Lung (tissue), 12 donors: ENCODE data around the gene ACTL10. TPM values are rescaled to one million over a fixed set of nuclear protein-coding genes. Genes with fewer than 3 reads are reported as not detected.

Source experiments
- ATAC-seq: fragments of 200-7000 bp; cut with Tn5 transposase; one replicate; pipeline ENCODE4 v1.9.1; 2020; ENCODE audit warnings: moderate number of reproducible peaks; ENCODE audit not compliant: insufficient read depth, low FRiP score
- DNase-seq, 3 donors: peaks; one replicate each; pipeline ENCODE4 v3.0.0-alpha.2; 2013 to 2017
- H3K27ac ChIP-seq, 2 donors: one replicate each; pipeline ENCODE4 v1.5.1; 2013; ENCODE audit warnings: mild to moderate bottlenecking in 2 of 2, moderate library complexity in 2 of 2, control low read depth in 1 of 2, inconsistent platforms in 1 of 2, low read depth in 1 of 2, low read length in 1 of 2
- H3K27me3 ChIP-seq, 3 donors: one replicate each; pipeline ENCODE4 v1.5.1; 2013; ENCODE audit warnings: low read length in 2 of 3; ENCODE audit not compliant: control insufficient read depth in 3 of 3, insufficient read depth in 3 of 3
- H3K36me3 ChIP-seq, 4 donors: one replicate each; pipeline ENCODE4 v1.5.1; 2013; ENCODE audit warnings: low read length in 4 of 4, mild to moderate bottlenecking in 1 of 4, moderate library complexity in 1 of 4; ENCODE audit not compliant: control insufficient read depth in 4 of 4, insufficient read depth in 4 of 4
- H3K4me1 ChIP-seq, 5 donors: one replicate each; pipeline ENCODE4 v1.5.1; 2013; ENCODE audit warnings: low read length in 5 of 5, mild to moderate bottlenecking in 2 of 5, moderate library complexity in 1 of 5; ENCODE audit not compliant: control insufficient read depth in 5 of 5, insufficient read depth in 5 of 5
- H3K4me3 ChIP-seq: one replicate; pipeline ENCODE4 v1.5.1; 2013; ENCODE audit warnings: mild to moderate bottlenecking, control low read depth, moderate library complexity
- H3K9ac ChIP-seq, 2 donors: one replicate each; pipeline ENCODE4 v1.5.1; 2013; ENCODE audit warnings: low read length in 2 of 2, control low read depth in 1 of 2; ENCODE audit not compliant: insufficient read depth in 1 of 2
- H3K9me3 ChIP-seq, 4 donors: one replicate each; pipeline ENCODE4 v1.5.1; 2013; ENCODE audit warnings: low read length in 3 of 4, mild to moderate bottlenecking in 1 of 4, moderate library complexity in 1 of 4; ENCODE audit not compliant: control insufficient read depth in 4 of 4, insufficient read depth in 3 of 4
- WGBS, 2 donors: extraction: QIAGEN DNeasy Blood & Tissue Kit; methylation state at CpG; one replicate each; pipeline ENCODE4 v1.1.7; 2013; 5-methylcytosine and 5-hydroxymethylcytosine counted together
- polyA plus RNA-seq, 2 donors: library from polyadenylated mRNA; stranded (reverse); fragments of 200-250 nt; gene quantifications; one replicate each; pipeline ENCODE4 v1.2.1, GENCODE V29; 2013
- total RNA-seq, 2 donors: library from RNA; depleted of rRNA in 1 of 2; stranded (reverse); fragments of >200 nt in 1 of 2; gene quantifications; one replicate each; pipeline ENCODE4 v1.2.1, GENCODE V29; 2014 to 2021
- TF ChIP-seq, protein P1 (sequence below): IDR thresholded peaks from 2 replicates; pipeline ENCODE4 v1.5.1; 2012; ENCODE audit warnings: mild to moderate bottlenecking; ENCODE audit errors: control extremely low read depth, extremely low read depth
- donor health status: control.
- donor health status: control.
- donor health status: Bipolar disorder and iron deficiency.
- donor health status: healthy.
- donor health status: DM: yes; HTN: yes; CAD: no.

Gene ACTL10
- total and polyA plus RNA-seq, 4 donors = 0.26 to 3.4 (median 2.2) TPM

DNA sequence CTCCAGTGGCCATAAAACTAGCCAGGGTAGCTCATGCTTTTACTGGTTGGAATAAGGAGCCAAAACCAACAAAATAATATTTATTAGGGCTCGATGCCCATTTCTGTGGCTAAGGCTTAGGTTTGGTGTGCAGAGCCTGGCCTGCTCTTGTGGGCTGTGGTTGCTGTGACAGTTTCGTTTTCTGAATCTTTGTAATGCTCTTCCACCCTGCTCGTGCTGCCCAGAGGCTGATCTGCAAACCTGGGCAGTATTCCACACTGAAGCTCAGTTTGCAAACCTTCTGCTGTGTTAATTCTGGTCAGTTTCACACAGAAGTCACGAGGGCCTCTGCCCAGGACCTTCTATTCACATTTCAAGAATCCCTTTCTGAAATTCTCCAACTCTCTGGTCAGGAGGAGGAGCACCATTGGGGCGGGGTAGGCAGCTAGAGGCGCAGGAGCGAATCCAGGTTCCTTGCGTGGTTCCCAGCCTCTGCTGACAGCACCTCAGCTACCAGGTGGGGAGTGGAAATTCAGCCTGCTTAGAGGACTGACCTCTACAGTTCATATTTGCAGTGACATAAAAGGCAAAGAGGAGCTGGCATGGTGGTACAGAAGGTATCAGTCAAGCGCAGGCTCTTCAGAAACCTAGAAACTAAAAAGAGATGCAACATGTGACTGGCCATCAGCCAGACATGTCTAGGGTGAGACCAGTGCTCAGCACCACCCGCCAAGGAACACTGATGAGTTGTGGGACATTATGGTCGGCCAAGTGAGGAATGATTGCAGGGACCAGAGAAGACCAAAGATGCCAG is 18.9 kb upstream of the ACTL10 start:
- WGBS, 2 donors = 72 to 89% methylated on average over 11 of the region's 11 CpGs
- H3K4me3 ChIP-seq = no peak overlapping the region
- H3K4me1 ChIP-seq = peaks cover 0 to 16% (median 4%) of the 10 kb centered on the region in 5 donors
- H3K9ac ChIP-seq = no peak overlapping the region
- no peaks in the 10 kb centered on the region for H3K9me3 ChIP-seq
- peaks cover 0 to 35% (median 21%) of the 10 kb centered on the region in 4 donors for H3K36me3 ChIP-seq
- H3K27me3 ChIP-seq = no peaks in the 10 kb centered on the region
- ATAC-seq = peak; percentile 30
- TF ChIP-seq, protein P1, sequence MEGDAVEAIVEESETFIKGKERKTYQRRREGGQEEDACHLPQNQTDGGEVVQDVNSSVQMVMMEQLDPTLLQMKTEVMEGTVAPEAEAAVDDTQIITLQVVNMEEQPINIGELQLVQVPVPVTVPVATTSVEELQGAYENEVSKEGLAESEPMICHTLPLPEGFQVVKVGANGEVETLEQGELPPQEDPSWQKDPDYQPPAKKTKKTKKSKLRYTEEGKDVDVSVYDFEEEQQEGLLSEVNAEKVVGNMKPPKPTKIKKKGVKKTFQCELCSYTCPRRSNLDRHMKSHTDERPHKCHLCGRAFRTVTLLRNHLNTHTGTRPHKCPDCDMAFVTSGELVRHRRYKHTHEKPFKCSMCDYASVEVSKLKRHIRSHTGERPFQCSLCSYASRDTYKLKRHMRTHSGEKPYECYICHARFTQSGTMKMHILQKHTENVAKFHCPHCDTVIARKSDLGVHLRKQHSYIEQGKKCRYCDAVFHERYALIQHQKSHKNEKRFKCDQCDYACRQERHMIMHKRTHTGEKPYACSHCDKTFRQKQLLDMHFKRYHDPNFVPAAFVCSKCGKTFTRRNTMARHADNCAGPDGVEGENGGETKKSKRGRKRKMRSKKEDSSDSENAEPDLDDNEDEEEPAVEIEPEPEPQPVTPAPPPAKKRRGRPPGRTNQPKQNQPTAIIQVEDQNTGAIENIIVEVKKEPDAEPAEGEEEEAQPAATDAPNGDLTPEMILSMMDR = no peak
- no peak overlapping the region for H3K27ac ChIP-seq
- DNase-seq = no peak

DNA sequence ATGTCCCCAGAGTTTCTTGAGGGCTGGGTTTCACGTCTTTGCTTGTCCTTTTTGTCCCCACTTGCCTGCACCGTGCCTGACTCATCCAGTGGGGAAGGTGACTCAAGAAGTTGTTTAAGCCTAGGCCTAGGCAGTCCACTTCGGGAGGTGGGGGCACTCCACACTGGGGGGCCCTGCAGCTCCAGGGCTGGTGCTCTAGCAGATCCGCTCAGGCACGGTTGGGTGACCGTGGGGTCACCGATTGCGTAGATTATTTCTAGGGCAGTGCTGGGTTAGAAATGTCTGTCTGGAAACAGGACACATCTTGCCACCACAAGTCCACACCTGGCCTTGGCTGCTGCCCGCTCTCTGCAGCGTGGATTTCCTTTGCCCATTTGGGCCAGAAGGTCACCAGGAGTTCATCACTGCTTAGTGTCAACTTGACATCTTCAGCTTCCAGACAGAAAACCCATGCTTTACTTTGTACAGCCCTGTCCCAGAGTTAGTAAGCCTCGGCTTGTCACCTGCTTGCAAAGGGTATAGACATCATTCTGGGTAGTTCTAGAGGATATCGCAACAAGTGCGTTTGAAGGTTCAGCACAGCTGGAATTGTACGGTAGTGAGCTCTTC is 18.2 kb upstream of the ACTL10 start:
- Histone ChIP-seq H3K27me3 (no peaks in the 10 kb centered on the region), H3K9me3 (no peaks in the 10 kb centered on the region), H3K4me3 (no peak overlapping the region), H3K27ac (peak overlapping the region in 1 of 2 donors; percentile 4), H3K9ac (no peak overlapping the region), H3K4me1 (peaks cover 0 to 22% (median 4%) of the 10 kb centered on the region in 5 donors), H3K36me3 (peaks cover 0 to 32% (median 19%) of the 10 kb centered on the region in 4 donors)
- DNase-seq (no peak), ATAC-seq (no peak)
- TF ChIP-seq, protein P1 = no peak
- WGBS, 2 donors = 86 to 92% methylated on average over 14 of the region's 14 CpGs

DNA sequence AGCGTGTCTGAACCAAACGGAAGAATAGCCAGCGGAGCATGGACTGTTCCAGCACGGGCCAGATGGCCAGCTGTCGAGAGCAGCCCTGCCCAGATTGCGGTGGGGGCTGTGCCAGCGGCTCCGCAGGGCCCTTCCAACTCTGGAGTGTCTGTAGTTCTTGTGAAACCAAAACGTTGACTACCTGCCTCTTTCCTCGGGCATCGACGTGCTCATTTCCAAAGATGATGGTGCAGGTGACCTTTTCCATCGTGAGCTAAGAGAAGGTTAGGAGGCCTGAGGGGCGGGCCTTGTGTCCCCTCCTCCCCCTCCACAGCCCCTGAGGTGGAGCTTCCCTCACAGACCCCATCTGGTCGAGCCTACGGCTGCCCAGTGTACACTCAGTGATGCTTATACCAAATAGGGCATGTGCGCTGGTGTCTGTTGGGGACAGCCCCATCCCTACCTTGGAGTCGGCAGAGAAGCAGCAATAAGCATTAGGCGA is 17.5 kb upstream of the ACTL10 start:
- peak overlapping the region in 1 of 2 donors; percentile 2 for H3K27ac ChIP-seq
- no peak for ATAC-seq
- WGBS, 2 donors = 65 to 79% methylated on average over 19 of the region's 19 CpGs
- H3K9ac ChIP-seq = no peak overlapping the region
- TF ChIP-seq, protein P1 = no peak
- peak; percentile 53 to 71 (median 68) for DNase-seq
- no peak overlapping the region for H3K4me3 ChIP-seq
- H3K36me3 ChIP-seq = peaks cover 0 to 27% (median 18%) of the 10 kb centered on the region in 4 donors
- H3K9me3 ChIP-seq = no peaks in the 10 kb centered on the region
- no peaks in the 10 kb centered on the region for H3K27me3 ChIP-seq
- peaks cover 0 to 28% (median 6%) of the 10 kb centered on the region in 5 donors for H3K4me1 ChIP-seq
